SK-N-SH treated with all-trans-retinoic acid at 6 μM for 48 hours (cell line): ENCODE results near the gene THAP5.

Experiments used
- ATAC-seq: fragments of 200-7000 bp; cut with Tn5 transposase; 3 replicates; pipeline ENCODE4 v1.9.1; 2020; ENCODE audit warnings: mild to moderate bottlenecking, moderate library complexity
- ARNTL ChIP-seq: fragments of 450-650 bp; formaldehyde crosslinking; IDR thresholded peaks from 2 replicates; pipeline ENCODE4 v1.5.0; 2020; ENCODE audit warnings: low read depth, mild to moderate bottlenecking, moderate library complexity, borderline replicate concordance
- BACH2 ChIP-seq: fragments of 250-450 bp; sonication (Bioruptor Pico); IDR thresholded peaks from 2 replicates; pipeline ENCODE4 v1.9.0; 2021; ENCODE audit warnings: mild to moderate bottlenecking, borderline replicate concordance
- CREB5 ChIP-seq: fragments of 250-450 bp; sonication (Bioruptor Pico); IDR thresholded peaks from 2 replicates; pipeline ENCODE4 v1.5.1; 2020; ENCODE audit warnings: low read depth, mild to moderate bottlenecking, moderate library complexity
- CSDC2 ChIP-seq: fragments of 250-450 bp; sonication (Bioruptor Pico); IDR thresholded peaks from 2 replicates; pipeline ENCODE4 v1.5.0; 2020; ENCODE audit warnings: mild to moderate bottlenecking, moderate library complexity
- ESRRG ChIP-seq: fragments of 250-450 bp; sonication (Bioruptor Pico); IDR thresholded peaks from 2 replicates; pipeline ENCODE4 v1.6.1; 2021; ENCODE audit warnings: mild to moderate bottlenecking
- GLIS3 ChIP-seq: fragments of 250-450 bp; sonication (Bioruptor Pico); IDR thresholded peaks from 2 replicates; pipeline ENCODE4 v1.5.0; 2020; ENCODE audit warnings: mild to moderate bottlenecking, moderate library complexity
- ISL1 ChIP-seq: fragments of 250-450 bp; sonication (Bioruptor Pico); IDR thresholded peaks from 2 replicates; pipeline ENCODE4 v2.1.2; 2022; ENCODE audit warnings: mild to moderate bottlenecking, moderate library complexity
- OSR1 ChIP-seq: fragments of 250-450 bp; sonication (Bioruptor Pico); IDR thresholded peaks from 2 replicates; pipeline ENCODE4 v1.8.0; 2022; ENCODE audit warnings: moderate library complexity, mild to moderate bottlenecking, inconsistent platforms
- PPARA ChIP-seq: fragments of 250-450 bp; sonication (Bioruptor Pico); IDR thresholded peaks from 2 replicates; pipeline ENCODE4 v1.5.0; 2020; ENCODE audit warnings: mild to moderate bottlenecking, borderline replicate concordance
- SNAI2 ChIP-seq: fragments of 250-450 bp; sonication (Bioruptor Pico); IDR thresholded peaks from 2 replicates; pipeline ENCODE4 v1.5.0; 2020; ENCODE audit warnings: mild to moderate bottlenecking, moderate library complexity
- TCF4 ChIP-seq: fragments of 250-450 bp; sonication (Bioruptor Pico); IDR thresholded peaks from 2 replicates; pipeline ENCODE4 v1.8.0; 2021; ENCODE audit warnings: mild to moderate bottlenecking, moderate library complexity, borderline replicate concordance
- TOX ChIP-seq: fragments of 250-450 bp; sonication (Bioruptor Pico); IDR thresholded peaks from 2 replicates; pipeline ENCODE4 v1.8.0; 2021; ENCODE audit warnings: mild to moderate bottlenecking, moderate library complexity, borderline replicate concordance
- TSHZ2 ChIP-seq: fragments of 250-450 bp; sonication (Bioruptor Pico); IDR thresholded peaks from 2 replicates; pipeline ENCODE4 v1.5.0; 2020; ENCODE audit warnings: mild to moderate bottlenecking, moderate library complexity
- ZC3H10 ChIP-seq: fragments of 250-450 bp; sonication (Bioruptor Pico); IDR thresholded peaks from 2 replicates; pipeline ENCODE4 v1.5.1; 2021; ENCODE audit warnings: mild to moderate bottlenecking, moderate library complexity
- ZFP3 ChIP-seq: fragments of 250-450 bp; sonication (Bioruptor Pico); IDR thresholded peaks from 2 replicates; pipeline ENCODE4 v1.5.0; 2020; ENCODE audit warnings: mild to moderate bottlenecking, moderate library complexity
- ZFP30 ChIP-seq: fragments of 450-650 bp; formaldehyde crosslinking; IDR thresholded peaks from 2 replicates; pipeline ENCODE4 v1.5.0; 2022; ENCODE audit warnings: mild to moderate bottlenecking, moderate library complexity
- ZNF565 ChIP-seq: fragments of 450-650 bp; formaldehyde crosslinking; conservative IDR thresholded peaks from 2 replicates; pipeline ENCODE4 v1.5.0; 2020; ENCODE audit warnings: low read depth, mild to moderate bottlenecking, moderate library complexity
- ZNF8 ChIP-seq: fragments of 450-650 bp; formaldehyde crosslinking; IDR thresholded peaks from 2 replicates; pipeline ENCODE4 v1.5.0; 2020; ENCODE audit warnings: mild to moderate bottlenecking, moderate library complexity
- TF ChIP-seq, protein P1 (sequence below): fragments of 250-450 bp; sonication (Bioruptor Pico); IDR thresholded peaks from 2 replicates; pipeline ENCODE4 v1.5.1; 2021; ENCODE audit warnings: mild to moderate bottlenecking, moderate library complexity

THAP5 gene

GRCh38 chr7:108586274-108586710 lies 16.8 kb upstream of the THAP5 start:
- no peak for ATAC-seq
- TF ChIP-seq ISL1 (CRISPR knock-in tag) (no peak), ZC3H10 (no peak), BACH2 (CRISPR knock-in tag) (no peak), CSDC2 (CRISPR knock-in tag) (no peak), ZNF8 (CRISPR knock-in tag) (no peak), TSHZ2 (no peak), TOX (no peak)

DNA sequence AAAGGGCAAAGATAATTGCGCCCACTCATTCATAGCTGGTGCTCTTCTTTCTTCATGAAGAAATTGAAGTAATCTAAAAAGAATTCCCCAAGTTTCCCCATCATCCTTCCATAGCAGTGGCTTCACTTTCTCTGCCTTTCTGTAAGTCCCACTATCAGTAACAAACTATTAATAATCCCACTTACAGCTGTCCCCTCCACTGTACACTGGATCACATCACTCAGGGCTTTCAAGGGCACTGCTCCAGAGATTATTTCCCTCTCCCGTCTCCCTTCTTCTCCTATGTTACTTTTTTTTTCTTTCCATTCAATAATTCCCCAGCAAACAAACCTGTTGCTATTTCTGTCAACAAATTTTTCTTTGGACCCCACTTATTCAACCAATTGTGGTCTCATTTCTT lies 16.3 kb upstream of the THAP5 start:
- ATAC-seq: no peak
- TF ChIP-seq TCF4 (CRISPR knock-in tag): no peak
- no peak for TF ChIP-seq OSR1 (CRISPR knock-in tag)
- TF ChIP-seq TSHZ2: no peak
- TF ChIP-seq ZNF565 (CRISPR knock-in tag): no peak
- no peak for TF ChIP-seq GLIS3 (CRISPR knock-in tag)
- no peak for TF ChIP-seq PPARA (CRISPR knock-in tag)
- TF ChIP-seq, protein P1, sequence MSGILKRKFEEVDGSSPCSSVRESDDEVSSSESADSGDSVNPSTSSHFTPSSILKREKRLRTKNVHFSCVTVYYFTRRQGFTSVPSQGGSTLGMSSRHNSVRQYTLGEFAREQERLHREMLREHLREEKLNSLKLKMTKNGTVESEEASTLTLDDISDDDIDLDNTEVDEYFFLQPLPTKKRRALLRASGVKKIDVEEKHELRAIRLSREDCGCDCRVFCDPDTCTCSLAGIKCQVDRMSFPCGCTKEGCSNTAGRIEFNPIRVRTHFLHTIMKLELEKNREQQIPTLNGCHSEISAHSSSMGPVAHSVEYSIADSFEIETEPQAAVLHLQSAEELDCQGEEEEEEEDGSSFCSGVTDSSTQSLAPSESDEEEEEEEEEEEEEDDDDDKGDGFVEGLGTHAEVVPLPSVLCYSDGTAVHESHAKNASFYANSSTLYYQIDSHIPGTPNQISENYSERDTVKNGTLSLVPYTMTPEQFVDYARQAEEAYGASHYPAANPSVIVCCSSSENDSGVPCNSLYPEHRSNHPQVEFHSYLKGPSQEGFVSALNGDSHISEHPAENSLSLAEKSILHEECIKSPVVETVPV (CRISPR knock-in tag): no peak
- TF ChIP-seq ISL1 (CRISPR knock-in tag): no peak
- no peak for TF ChIP-seq CSDC2 (CRISPR knock-in tag)
- no peak for TF ChIP-seq ZFP3 (CRISPR knock-in tag)
- TF ChIP-seq SNAI2 (CRISPR knock-in tag): no peak
- TF ChIP-seq BACH2 (CRISPR knock-in tag): no peak
- no peak for TF ChIP-seq ZNF8 (CRISPR knock-in tag)
- no peak for TF ChIP-seq ZFP30 (CRISPR knock-in tag)
- TF ChIP-seq ESRRG (CRISPR knock-in tag): no peak
- no peak for TF ChIP-seq CREB5 (CRISPR knock-in tag)

GRCh38 chr7:108584211-108584610 lies 14.7 kb upstream of the THAP5 start:
- TF ChIP-seq ESRRG (CRISPR knock-in tag) (no peak), CSDC2 (CRISPR knock-in tag) (no peak), BACH2 (CRISPR knock-in tag) (no peak), ZC3H10 (no peak), OSR1 (CRISPR knock-in tag) (no peak), ARNTL (CRISPR knock-in tag) (no peak), CREB5 (CRISPR knock-in tag) (no peak), ZFP3 (CRISPR knock-in tag) (no peak)
- no peak for ATAC-seq
